ENCODE data around the gene PFKFB2. TPM values are rescaled to one million over a fixed set of nuclear protein-coding genes. Genes with fewer than 3 reads are reported as not detected.
A peak's percentile ranks its signal among the peaks of the same experiment; 100 is the strongest.

Gene PFKFB2
- total RNA-seq (2021) (16.3 and 28.0 TPM in 2 replicates), Bru-seq, nascent RNA (percentile 70 among the genes with signal in this experiment), BruChase-seq, experiment 1, labeled RNA remaining after a 2-hour chase (percentile 87 among the genes with signal in this experiment), BruChase-seq, experiment 2, labeled RNA remaining after a 6-hour chase (percentile 89 among the genes with signal in this experiment)
- long read RNA-seq, partial matches to known transcripts, result 1 of 20 reads
- long read RNA-seq, other reads (novel, unspliced or antisense), result 15 of 20 reads

DNA sequence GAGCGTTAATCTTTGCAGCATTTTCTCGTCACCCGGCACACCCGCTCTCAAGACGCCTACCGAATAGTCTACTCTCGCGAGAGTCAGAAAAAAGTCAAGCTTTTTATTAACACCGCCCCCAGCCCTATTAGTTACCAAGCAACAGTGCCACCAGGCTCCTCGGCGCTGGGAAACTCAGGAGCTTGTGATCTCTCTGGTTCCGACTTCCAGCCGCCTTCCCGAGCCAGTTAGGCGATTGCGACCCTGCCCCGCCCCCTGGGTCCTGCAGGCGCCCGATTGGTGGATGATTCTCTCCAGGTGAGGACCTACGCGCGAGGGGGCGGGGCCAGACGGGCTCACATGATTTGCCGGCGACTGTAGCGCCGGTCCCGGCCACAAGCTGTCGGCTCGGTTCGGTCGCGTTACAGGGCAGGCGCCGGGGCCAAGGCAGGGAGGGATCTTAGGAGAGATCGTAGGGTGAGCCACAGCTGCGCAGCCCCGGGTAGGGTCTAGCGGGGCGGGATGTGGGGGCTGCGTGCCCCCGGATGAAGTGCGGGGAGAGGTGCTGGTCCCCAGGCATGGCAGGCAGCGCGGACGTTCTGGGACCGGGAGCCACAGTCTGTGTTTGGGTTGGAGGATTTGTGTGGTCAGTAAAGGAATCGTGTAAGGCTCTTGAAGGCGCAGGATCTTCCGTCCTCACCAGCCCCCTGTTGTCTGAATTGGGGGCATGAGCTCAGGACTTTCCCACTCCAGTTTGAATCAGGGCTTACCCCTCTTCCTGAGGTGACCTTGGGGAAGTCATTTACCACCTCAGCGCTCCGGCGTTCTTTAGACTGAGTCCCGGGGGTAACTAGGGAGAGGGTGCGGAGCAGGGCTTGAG lies at the start of gene PFKFB2:
Gene PFKFB2 (plus strand): TSS at position 365 of the 859 bp plus-strand sequence. CDS start 1,443 bp downstream, outside the sequence.
- TF ChIP-seq EZH2 (IDR thresholded peaks at IDR 0.05; ENCODE audit: low read depth), result no peak
- TF ChIP-seq, protein P1, sequence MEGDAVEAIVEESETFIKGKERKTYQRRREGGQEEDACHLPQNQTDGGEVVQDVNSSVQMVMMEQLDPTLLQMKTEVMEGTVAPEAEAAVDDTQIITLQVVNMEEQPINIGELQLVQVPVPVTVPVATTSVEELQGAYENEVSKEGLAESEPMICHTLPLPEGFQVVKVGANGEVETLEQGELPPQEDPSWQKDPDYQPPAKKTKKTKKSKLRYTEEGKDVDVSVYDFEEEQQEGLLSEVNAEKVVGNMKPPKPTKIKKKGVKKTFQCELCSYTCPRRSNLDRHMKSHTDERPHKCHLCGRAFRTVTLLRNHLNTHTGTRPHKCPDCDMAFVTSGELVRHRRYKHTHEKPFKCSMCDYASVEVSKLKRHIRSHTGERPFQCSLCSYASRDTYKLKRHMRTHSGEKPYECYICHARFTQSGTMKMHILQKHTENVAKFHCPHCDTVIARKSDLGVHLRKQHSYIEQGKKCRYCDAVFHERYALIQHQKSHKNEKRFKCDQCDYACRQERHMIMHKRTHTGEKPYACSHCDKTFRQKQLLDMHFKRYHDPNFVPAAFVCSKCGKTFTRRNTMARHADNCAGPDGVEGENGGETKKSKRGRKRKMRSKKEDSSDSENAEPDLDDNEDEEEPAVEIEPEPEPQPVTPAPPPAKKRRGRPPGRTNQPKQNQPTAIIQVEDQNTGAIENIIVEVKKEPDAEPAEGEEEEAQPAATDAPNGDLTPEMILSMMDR (conservative IDR thresholded peaks at IDR 0.05), result no peak; the same call in 1 of the 2 replicates
- Histone ChIP-seq H3K27ac (peak within 1 kb of the TSS; percentile 92), H3K4me3 (peak within 1 kb of the TSS; percentile 93), H3K4me2 (peak within 1 kb of the TSS; percentile 86), H3K27me3 (ENCODE audit: insufficient read depth, low read depth) (no peaks in the 10 kb centered on the region), H3K9me3 (ENCODE audit: insufficient read depth, low read depth) (no peaks in the 10 kb centered on the region), H2AFZ (peak within 1 kb of the TSS; percentile 97), H4K20me1 (ENCODE audit: insufficient read depth) (0 out of 2 replicates have a peak, but pooled peaks cover 9% of the 10 kb centered on the region), H3K9me2 (ENCODE audit: insufficient read depth) (no peaks in the 10 kb centered on the region), H3K79me2 (ENCODE audit: low read depth) (peaks cover 36% of the 10 kb centered on the region), H3F3A (ENCODE audit: insufficient read depth, low read depth) (peaks cover 36% of the 10 kb centered on the region), H3K4me1 (replicated peaks; ENCODE audit: insufficient read depth) (peaks cover 26% of the 10 kb centered on the region), H3K36me3 (ENCODE audit: low read depth) (peaks cover 13% of the 10 kb centered on the region)
- POLR2A ChIA-PET (ENCODE audit: unreplicated experiment), result interaction anchor here (0.6 to 1.5 kb wide), 13 partner anchors 21 to 1306 kb away, joined by 3 to 51 read pairs (median 5); partner anchors contain the start of genes C1orf116 and CD55
- DNase-seq, result peak; percentile 98 to 99
- TSS peak; percentile 43 for BruUV-seq (replicated peaks)
- intact Hi-C loops (cut with micrococcal nuclease; ENCODE audit: unreplicated experiment), result loop anchor here (2.0 to 10.0 kb wide), 3 partner anchors 70 to 699 kb away; partner anchors contain the start of genes CD46 and DYRK3
- CTCF ChIA-PET, result interaction anchor here (0.7 to 1.7 kb wide), 5 partner anchors 21 to 417 kb away, joined by 3 to 6 read pairs (median 6); partner anchors contain the start of gene C1orf116

- intact Hi-C loops (cut with micrococcal nuclease; ENCODE audit: unreplicated experiment), result loop anchor here (5.0 kb wide), 1 partner anchor 387 kb away; no protein-coding TSS in a partner anchor
- Histone ChIP-seq H3K9me2 (ENCODE audit: insufficient read depth) (no peaks in the 10 kb centered on the region), H3K4me2 (peak overlapping the region; percentile 70), H3K4me3 (no peak overlapping the region), H3F3A (ENCODE audit: insufficient read depth, low read depth) (peaks cover 54% of the 10 kb centered on the region), H3K36me3 (ENCODE audit: low read depth) (no peaks in the 10 kb centered on the region), H3K4me1 (replicated peaks; ENCODE audit: insufficient read depth) (peaks cover 80% of the 10 kb centered on the region), H3K27me3 (ENCODE audit: insufficient read depth, low read depth) (no peaks in the 10 kb centered on the region), H2AFZ (no peak overlapping the region), H3K9me3 (ENCODE audit: insufficient read depth, low read depth) (peaks cover 8% of the 10 kb centered on the region; the same call in 1 of the 2 replicates), H4K20me1 (ENCODE audit: insufficient read depth) (no peaks in the 10 kb centered on the region), H3K79me2 (ENCODE audit: low read depth) (no peaks in the 10 kb centered on the region), H3K27ac (peak overlapping the region; percentile 93)
- DNase-seq, result peak; percentile 50 to 59
- ChIA-PET CTCF (interaction anchor here (0.6 to 2.9 kb wide), 8 partner anchors 15 to 96 kb away, joined by 3 to 13 read pairs (median 6); partner anchors contain the start of genes C1orf116 and PFKFB2), POLR2A (ENCODE audit: unreplicated experiment) (interaction anchor here (0.6 to 1.0 kb wide), 2 partner anchors 10 to 20 kb away, joined by 4 to 5 read pairs; no protein-coding TSS in a partner anchor)
- no TSS peak for BruUV-seq (replicated peaks)
- TF ChIP-seq, protein P1 (conservative IDR thresholded peaks at IDR 0.05), result peak; percentile 71
- no peak for TF ChIP-seq EZH2 (IDR thresholded peaks at IDR 0.05; ENCODE audit: low read depth)
Measured at GRCh38 chr1:207004931-207005830, 47.9 kb upstream of the PFKFB2 start.
